HFFc6 (cell line): ENCODE measurements around the gene AATK. TPM values are rescaled to one million over a fixed set of nuclear protein-coding genes. Genes with fewer than 3 reads are reported as not detected.

Source experiments
- DNase-seq: peaks from one replicate; pipeline ENCODE4 v3.0.0-alpha.2; 2018
- H3K27ac Mint-ChIP-seq: 2 replicates; pipeline ENCODE4 v1.8.0; 2020; ENCODE audit warnings: mild to moderate bottlenecking, mixed read lengths
- H3K27me3 Mint-ChIP-seq: 2 replicates; pipeline ENCODE4 v1.8.0; 2021; ENCODE audit warnings: mild to moderate bottlenecking, moderate library complexity, mixed read lengths; ENCODE audit not compliant: insufficient read depth
- H3K36me3 Mint-ChIP-seq: 2 replicates; pipeline ENCODE4 v1.8.0; 2021; ENCODE audit warnings: low read depth, mixed read lengths
- H3K4me1 Mint-ChIP-seq: 2 replicates; pipeline ENCODE4 v1.8.0; 2020; ENCODE audit warnings: low read depth, mixed read lengths
- H3K4me3 Mint-ChIP-seq: 2 replicates; pipeline ENCODE4 v1.8.0; 2020; ENCODE audit warnings: mild to moderate bottlenecking, moderate library complexity, mixed read lengths
- H3K9me3 Mint-ChIP-seq: 2 replicates; pipeline ENCODE4 v1.8.0; 2020; ENCODE audit warnings: mild to moderate bottlenecking, mixed read lengths
- CTCF ChIP-seq: fragments of 200-600 bp; sonication (generic); IDR thresholded peaks from 2 replicates; pipeline ENCODE4 v1.5.0; 2021; ENCODE audit warnings: antibody characterized with exemption, mild to moderate bottlenecking
- total RNA-seq, 6 experiments: library from RNA; stranded (reverse); fragmentation: NEBNext Ultra II Directional; extraction: Animal tissue kit (Norgen Biotek cat#: 25700); gene quantifications; 2 replicates in 1 of 6; 3 replicates in 5 of 6; pipeline ENCODE4 v1.2.3, GENCODE V29; 2021

AATK gene
- total RNA-seq, 6 experiments from 2014 or later: 0.15 to 0.59 (median 0.38) TPM

- Mint-ChIP-seq H3K27me3 (peaks cover 5% of the 10 kb centered on the region), H3K27ac (no peak overlapping the region), H3K36me3 (peaks cover 15% of the 10 kb centered on the region), H3K9me3 (peaks cover 15% of the 10 kb centered on the region), H3K4me3 (no peak overlapping the region), H3K4me1 (peaks cover 9% of the 10 kb centered on the region)
- peak; percentile 5 for DNase-seq
- TF ChIP-seq CTCF: no peak
Measured at GRCh38 chr17:81173762-81174155, 7.7 kb upstream of the AATK start.

GRCh38 chr17:81173052-81173761 lies 7.2 kb upstream of the AATK start:
- peaks cover 9% of the 10 kb centered on the region for H3K4me1 Mint-ChIP-seq
- no peak for DNase-seq
- peaks cover 5% of the 10 kb centered on the region for H3K27me3 Mint-ChIP-seq
- H3K4me3 Mint-ChIP-seq: no peak overlapping the region
- TF ChIP-seq CTCF: no peak
- H3K9me3 Mint-ChIP-seq: peaks cover 15% of the 10 kb centered on the region
- no peak overlapping the region for H3K27ac Mint-ChIP-seq
- H3K36me3 Mint-ChIP-seq: peaks cover 15% of the 10 kb centered on the region

- no peak overlapping the region for H3K4me3 Mint-ChIP-seq
- peaks cover 12% of the 10 kb centered on the region for H3K27me3 Mint-ChIP-seq
- H3K27ac Mint-ChIP-seq: no peak overlapping the region
- peaks cover 9% of the 10 kb centered on the region for H3K4me1 Mint-ChIP-seq
- no peak for TF ChIP-seq CTCF
- H3K9me3 Mint-ChIP-seq: peaks cover 15% of the 10 kb centered on the region
- DNase-seq: no peak
- peaks cover 15% of the 10 kb centered on the region for H3K36me3 Mint-ChIP-seq
Measured at GRCh38 chr17:81171941-81172340, 5.9 kb upstream of the AATK start.

GRCh38 chr17:81170727-81171494 lies 4.9 kb upstream of the AATK start:
- no peak for DNase-seq
- peaks cover 9% of the 10 kb centered on the region for H3K4me1 Mint-ChIP-seq
- H3K9me3 Mint-ChIP-seq: peaks cover 15% of the 10 kb centered on the region
- H3K27ac Mint-ChIP-seq: no peak overlapping the region
- no peak for TF ChIP-seq CTCF
- no peak overlapping the region for H3K4me3 Mint-ChIP-seq
- H3K36me3 Mint-ChIP-seq: peaks cover 15% of the 10 kb centered on the region
- peaks cover 14% of the 10 kb centered on the region for H3K27me3 Mint-ChIP-seq

GRCh38 chr17:81169870-81170309 lies 3.9 kb upstream of the AATK start:
- Mint-ChIP-seq H3K36me3 (peaks cover 7% of the 10 kb centered on the region), H3K4me3 (no peak overlapping the region), H3K27ac (no peak overlapping the region), H3K27me3 (peaks cover 12% of the 10 kb centered on the region), H3K9me3 (peaks cover 6% of the 10 kb centered on the region), H3K4me1 (peaks cover 9% of the 10 kb centered on the region)
- DNase-seq: no peak
- TF ChIP-seq CTCF: no peak
